ENCODE data around the gene SCFD2.
"Not testable (repeated sequence)": the region's sequence is repeated elsewhere in the genome, so short reads cannot be mapped to it uniquely, and the experiment has no call there.

DNA sequence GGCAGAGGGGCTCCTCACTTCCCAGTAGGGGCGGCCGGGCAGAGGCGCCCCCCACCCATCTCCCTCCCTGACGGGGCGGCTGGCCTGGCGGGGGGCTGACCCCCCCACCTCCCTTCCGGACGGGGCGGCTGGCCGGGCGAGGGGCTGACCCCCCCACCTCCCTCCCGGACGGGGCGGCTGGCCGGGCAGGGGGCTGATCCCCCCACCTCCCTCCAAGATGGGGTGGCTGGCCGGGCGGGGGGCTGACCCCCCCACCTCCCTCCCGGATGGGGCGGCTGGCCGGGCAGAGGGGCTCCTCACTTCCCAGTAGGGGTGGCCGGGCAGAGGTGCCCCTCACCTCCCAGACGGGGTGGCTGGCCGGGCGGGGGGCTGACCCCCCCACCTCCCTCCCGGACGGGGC is 128.1 kb downstream of the SCFD2 start:
- TF ChIP-seq JUND (IDR thresholded peaks at IDR 0.05; ENCODE audit: low read length); EZH2 (IDR thresholded peaks at IDR 0.05; ENCODE audit: low read depth, low read length, severe bottlenecking); TAF1 (IDR thresholded peaks at IDR 0.05; ENCODE audit: low read depth, low read length); CBX8 (IDR thresholded peaks at IDR 0.05; ENCODE audit: borderline replicate concordance, low read depth, low read length): not testable (repeated sequence)

All from H1 (cell line).